AG04449 (cell line): ENCODE data around the gene GPATCH2L.

ENCODE experiments used
- CTCF ChIA-PET: fragments of 350-600 bp; formaldehyde crosslinking; extraction: SDS; loops from one replicate; lab custom pipeline; 2021; ENCODE audit warnings: antibody characterized with exemption; lab: Yijun Ruan, JAX
- POLR2A ChIA-PET: fragments of 400-600, 350-600 bp; formaldehyde crosslinking; extraction: SDS; loops from one replicate; lab custom pipeline; 2020; ENCODE audit warnings: antibody characterized with exemption, inconsistent platforms; lab: Yijun Ruan, JAX
- DNase-seq: peaks from one replicate; pipeline ENCODE4 v3.0.0-alpha.2; 2010; ENCODE audit warnings: low read depth, low spot score
- H3K4me3 ChIP-seq: 2 replicates; pipeline ENCODE4 v1.5.1; 2011; ENCODE audit warnings: low read depth, mild to moderate bottlenecking, control low read depth, low read length
- TF ChIP-seq, protein P1 (sequence below): IDR thresholded peaks from one replicate; pipeline ENCODE4 v1.5.1; 2011; ENCODE audit warnings: mild to moderate bottlenecking, moderate library complexity, low read length, control low read depth, inconsistent platforms; ENCODE audit not compliant: insufficient read depth; ENCODE audit errors: missing control alignments

GPATCH2L gene

DNA sequence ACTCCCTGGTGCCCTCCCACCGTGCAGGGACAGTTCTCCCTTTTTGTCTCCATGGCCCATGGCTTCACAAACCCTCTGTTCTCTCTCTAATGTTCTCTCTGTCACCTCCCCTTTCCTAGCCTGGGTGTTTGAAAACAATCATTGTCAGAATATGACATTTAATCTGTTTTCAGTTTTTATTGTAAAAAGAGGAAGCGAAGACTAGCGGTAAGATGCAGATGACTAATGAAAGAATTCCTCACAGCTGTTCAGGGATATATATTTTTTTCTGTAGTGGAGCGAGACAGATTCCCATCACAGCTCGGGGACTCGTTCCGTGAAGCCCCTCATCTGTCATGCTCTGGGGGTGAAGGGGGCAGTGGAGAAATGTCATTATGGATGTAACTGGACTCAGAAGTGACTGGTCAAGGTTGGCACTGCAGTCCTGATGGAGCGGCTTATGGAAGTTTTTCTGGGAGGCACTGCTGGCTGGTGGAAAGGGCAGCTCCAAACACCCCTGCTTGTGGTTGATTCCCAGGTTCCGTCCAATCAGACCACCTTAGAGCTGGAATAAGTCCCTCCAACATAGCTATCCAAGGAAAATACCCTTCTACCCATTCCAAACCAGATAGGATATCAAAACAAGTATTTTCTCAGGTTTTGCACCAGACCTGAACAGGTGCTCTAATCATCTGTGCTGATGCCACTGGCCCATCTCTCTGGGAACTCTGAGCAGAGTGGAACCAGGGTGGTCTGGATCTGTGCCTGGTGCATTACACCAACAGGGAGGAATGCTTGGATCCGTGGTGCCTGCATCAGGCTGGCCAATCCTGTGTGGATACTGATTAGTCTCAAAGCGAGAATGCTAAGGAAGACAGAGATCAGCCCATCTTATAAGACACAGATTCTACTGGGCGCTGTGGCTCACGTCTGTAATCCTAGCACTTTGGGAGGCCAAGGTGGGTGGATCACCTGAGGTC is 84.7 kb downstream of the GPATCH2L start:
- POLR2A ChIA-PET = no interaction called here
- DNase-seq = no peak
- TF ChIP-seq, protein P1, sequence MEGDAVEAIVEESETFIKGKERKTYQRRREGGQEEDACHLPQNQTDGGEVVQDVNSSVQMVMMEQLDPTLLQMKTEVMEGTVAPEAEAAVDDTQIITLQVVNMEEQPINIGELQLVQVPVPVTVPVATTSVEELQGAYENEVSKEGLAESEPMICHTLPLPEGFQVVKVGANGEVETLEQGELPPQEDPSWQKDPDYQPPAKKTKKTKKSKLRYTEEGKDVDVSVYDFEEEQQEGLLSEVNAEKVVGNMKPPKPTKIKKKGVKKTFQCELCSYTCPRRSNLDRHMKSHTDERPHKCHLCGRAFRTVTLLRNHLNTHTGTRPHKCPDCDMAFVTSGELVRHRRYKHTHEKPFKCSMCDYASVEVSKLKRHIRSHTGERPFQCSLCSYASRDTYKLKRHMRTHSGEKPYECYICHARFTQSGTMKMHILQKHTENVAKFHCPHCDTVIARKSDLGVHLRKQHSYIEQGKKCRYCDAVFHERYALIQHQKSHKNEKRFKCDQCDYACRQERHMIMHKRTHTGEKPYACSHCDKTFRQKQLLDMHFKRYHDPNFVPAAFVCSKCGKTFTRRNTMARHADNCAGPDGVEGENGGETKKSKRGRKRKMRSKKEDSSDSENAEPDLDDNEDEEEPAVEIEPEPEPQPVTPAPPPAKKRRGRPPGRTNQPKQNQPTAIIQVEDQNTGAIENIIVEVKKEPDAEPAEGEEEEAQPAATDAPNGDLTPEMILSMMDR = no peak
- no peak overlapping the region for H3K4me3 ChIP-seq
- CTCF ChIA-PET = no interaction called here

DNA sequence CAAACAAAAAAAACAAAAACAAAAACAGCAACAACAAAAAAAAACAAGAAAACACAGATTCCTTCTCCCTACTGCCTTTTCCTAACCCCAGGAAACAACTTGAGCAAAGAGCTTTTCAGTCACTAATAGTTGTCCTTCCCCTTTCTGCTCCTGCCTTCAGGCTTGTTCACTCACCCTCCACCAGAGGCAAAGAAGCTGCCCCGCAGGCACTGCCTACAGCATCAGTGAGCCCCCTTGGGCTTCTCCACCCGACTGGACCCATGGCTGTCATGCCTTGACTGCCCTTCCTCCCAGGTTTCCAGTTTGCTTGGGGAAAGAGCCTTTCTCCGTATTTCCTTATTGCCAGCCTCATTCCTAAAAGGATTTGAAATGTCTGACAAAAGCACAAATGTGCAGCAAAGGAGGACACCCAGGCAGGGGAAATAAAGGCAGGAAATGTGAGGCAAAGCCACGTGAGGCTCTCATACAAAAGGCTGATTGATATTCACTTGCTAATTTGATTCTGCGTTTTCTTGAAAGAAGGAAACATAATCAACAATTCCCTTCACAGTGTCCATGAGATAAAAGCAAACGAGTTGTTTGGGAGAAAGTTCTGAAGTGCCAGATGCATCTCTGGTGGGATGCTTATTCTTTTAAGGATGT is 85.7 kb downstream of the GPATCH2L start:
- no peak for DNase-seq
- POLR2A ChIA-PET = no interaction called here
- TF ChIP-seq, protein P1 = no peak
- no peak overlapping the region for H3K4me3 ChIP-seq
- CTCF ChIA-PET = no interaction called here

DNA sequence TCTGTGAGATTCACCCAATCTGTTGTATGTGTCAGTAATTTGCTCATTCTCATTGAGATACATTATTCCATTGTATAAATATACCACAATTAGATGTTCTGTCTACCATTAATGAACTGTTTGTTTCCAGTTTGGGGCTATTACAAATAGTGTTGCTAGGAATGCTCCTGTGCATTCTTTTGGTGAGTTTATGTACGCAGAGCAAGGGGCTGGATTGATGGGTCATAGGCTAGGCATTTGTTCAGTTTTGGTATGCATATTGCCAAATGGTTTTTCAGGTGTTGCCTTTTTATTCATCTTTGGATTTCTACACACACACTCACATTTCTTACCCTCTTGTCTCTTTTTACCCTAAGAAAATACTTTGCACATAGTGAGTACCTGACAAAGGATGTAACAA is 93.4 kb downstream of the GPATCH2L start:
- no peak for DNase-seq
- CTCF ChIA-PET = no interaction called here
- TF ChIP-seq, protein P1 = no peak
- POLR2A ChIA-PET = no interaction called here
- no peak overlapping the region for H3K4me3 ChIP-seq

DNA sequence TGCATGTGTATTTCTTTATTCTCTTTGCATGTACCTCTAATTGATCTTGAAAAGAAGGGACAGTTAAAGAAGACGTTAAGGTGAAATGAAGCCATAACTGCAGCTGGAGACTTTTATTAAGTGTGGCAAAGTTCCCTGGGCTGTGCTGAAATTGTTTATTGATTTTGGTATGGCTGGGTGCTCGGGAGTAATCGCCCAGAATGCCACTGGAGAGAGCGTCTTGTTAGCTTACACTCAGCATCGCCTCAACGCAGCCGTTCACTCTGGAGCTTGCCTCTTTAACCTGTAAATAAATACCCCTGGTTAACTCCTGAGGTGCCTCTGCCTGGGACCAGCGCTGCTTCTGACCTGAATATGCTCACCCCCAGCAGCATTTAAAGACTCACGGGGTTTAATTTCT is 98.6 kb downstream of the GPATCH2L start:
- CTCF ChIA-PET = no interaction called here
- POLR2A ChIA-PET = no interaction called here
- DNase-seq = no peak
- no peak overlapping the region for H3K4me3 ChIP-seq
- TF ChIP-seq, protein P1 = no peak

DNA sequence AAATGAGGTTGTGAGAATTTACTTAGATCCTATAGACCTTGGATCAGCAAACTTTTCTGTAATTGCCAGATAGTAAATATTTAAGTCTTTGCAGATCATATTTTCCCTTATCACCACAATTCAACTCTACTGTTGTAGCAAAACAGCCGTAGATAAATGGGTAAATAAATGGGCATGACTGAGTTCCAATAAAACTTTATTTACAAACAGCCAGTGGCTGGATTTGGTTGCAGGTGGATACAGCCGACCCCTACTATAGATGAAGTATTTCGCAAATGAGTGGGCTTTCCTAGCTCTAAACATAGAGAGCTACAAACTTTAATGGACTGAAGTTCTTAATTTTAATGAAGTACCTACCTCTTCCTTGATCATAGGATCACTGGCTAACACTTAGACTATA is 100.7 kb downstream of the GPATCH2L start:
- H3K4me3 ChIP-seq = no peak overlapping the region
- ChIA-PET POLR2A (no interaction called here), CTCF (no interaction called here)
- TF ChIP-seq, protein P1 = no peak
- DNase-seq = no peak

DNA sequence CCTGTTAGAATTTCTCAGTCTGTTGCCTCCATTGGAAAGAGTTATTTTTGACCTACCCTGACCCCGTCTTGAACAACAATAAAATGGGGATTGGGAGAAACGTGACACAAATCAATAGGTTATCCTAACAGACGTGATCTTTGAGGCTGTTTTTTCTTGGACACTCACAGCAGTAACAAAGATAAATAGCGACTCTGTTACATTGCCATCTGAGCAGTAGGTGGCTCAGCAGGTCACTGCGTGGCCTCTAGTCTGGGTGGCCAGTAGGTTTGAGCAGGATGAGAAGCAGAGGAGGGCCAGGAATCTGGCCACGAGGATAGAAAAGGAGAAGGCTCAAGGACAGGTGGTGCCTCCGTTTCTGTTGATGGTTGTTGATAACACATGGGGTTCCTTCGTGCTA is 101.4 kb downstream of the GPATCH2L start:
- POLR2A ChIA-PET = no interaction called here
- no peak for DNase-seq
- TF ChIP-seq, protein P1 = no peak
- CTCF ChIA-PET = no interaction called here
- no peak overlapping the region for H3K4me3 ChIP-seq
